Measurements from ENCODE around the gene FGD3.

The FGD3 gene

DNA sequence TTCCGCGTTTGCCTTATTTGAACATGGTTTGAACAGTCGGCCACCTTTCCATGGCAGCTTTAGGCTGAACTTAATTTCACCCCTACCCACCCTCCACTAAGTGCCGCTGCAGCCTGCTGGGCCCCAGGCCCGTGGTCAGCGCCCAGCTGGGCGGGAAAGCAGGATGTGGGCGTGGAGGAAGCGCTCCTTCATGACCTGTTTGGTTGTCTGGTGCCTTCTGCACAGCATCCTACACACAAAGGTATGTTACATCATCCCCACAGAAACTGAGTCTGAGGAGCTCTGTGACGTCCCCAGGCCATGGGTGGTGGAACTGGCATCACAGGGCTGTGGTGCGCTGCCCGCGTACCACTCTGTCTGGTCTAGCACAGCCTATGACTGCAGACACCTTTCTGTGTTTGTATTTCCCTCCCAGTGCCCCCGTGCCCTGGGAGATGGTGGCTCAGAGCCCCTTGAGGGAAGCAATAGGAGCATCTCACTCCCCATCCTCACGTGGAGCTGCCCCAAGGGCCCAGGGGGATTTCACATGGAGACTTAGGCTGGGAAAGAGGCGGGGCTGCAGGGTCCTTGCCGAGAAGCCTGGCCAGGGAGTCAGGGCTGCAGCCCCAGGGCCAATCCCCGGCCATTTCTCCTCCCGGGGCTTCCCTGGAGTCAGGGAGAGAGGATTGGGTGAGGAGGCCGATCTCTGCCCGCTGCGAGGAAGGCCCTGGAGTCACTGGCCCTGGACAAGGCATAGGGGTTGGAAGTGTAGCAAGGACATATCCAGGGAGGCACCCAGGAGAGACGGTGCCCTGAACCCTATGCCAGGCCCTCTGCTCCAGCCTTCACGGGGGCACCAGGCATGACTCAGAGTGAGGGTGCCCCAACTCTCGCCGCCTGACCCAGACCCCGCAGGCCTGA is 73.7 kb downstream of the FGD3 start:
- no peak overlapping the region for H3K27ac ChIP-seq
- TF ChIP-seq, protein P1, sequence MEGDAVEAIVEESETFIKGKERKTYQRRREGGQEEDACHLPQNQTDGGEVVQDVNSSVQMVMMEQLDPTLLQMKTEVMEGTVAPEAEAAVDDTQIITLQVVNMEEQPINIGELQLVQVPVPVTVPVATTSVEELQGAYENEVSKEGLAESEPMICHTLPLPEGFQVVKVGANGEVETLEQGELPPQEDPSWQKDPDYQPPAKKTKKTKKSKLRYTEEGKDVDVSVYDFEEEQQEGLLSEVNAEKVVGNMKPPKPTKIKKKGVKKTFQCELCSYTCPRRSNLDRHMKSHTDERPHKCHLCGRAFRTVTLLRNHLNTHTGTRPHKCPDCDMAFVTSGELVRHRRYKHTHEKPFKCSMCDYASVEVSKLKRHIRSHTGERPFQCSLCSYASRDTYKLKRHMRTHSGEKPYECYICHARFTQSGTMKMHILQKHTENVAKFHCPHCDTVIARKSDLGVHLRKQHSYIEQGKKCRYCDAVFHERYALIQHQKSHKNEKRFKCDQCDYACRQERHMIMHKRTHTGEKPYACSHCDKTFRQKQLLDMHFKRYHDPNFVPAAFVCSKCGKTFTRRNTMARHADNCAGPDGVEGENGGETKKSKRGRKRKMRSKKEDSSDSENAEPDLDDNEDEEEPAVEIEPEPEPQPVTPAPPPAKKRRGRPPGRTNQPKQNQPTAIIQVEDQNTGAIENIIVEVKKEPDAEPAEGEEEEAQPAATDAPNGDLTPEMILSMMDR (IDR thresholded peaks at IDR 0.05) = no peak
- no peak for TF ChIP-seq ZFX (IDR thresholded peaks at IDR 0.05; ENCODE audit: borderline replicate concordance)

DNA sequence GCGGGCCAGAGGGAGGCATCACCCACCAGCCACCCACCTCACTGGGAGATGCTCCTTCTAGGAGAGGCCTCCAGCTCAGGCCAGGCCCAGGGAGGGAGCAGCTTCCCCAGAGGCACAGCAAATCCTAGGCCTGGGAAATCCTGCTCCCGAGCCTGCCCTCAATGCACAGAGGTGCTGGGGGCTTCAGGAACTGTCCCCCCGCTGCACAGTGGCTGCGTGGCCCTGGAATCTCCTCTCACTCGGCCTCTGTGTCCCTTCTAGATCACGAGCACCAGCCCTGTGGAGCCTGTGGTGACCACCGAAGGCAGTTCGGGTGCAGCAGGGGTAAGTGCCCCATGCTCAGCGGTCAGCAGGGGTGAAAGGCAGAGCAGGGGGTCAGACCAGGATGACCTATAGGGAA is 74.7 kb downstream of the FGD3 start:
- TF ChIP-seq, protein P1 (IDR thresholded peaks at IDR 0.05) = no peak
- no peak for TF ChIP-seq ZFX (IDR thresholded peaks at IDR 0.05; ENCODE audit: borderline replicate concordance)
- no peak overlapping the region for H3K27ac ChIP-seq

DNA sequence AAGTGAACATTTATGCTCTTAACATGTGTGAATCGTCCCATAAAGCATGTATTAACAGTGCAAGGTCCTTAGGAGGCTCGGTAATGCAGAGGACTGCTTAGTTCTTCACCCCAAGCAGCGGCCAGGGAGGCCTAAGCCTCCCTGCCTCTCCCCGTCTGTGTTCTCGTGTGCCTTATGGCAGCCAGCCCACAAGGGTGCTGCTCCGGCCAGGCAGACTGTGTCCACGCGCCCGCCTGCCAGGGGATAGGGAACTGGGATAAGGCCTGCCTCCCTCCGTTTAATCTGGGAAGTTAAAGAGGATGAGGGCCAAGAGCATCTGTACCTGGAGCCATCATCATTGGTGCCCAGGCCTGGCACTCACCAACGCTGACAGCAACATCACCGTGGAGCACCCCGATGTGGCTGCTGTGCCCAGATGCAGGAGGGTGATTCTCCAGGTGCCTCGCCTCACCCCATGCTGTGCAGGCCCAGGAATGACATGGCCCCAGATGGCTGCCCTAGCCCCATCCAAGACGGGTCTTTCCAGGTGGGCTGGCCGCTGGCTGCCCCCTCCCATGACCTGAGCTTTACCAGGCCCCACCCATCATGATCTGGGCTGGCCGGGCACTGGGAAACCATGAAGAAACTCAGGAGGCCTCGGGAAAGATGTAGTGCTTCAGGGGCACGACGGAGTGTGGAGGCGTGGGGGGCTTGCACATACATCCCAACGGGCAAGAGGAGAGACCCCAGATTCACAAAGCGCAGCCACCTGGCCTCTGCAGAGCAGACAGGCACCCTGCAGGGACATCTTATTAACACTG is 75.6 kb downstream of the FGD3 start:
- H3K27ac ChIP-seq = no peak overlapping the region
- TF ChIP-seq ZFX (IDR thresholded peaks at IDR 0.05; ENCODE audit: borderline replicate concordance) = no peak
- TF ChIP-seq, protein P1 (IDR thresholded peaks at IDR 0.05) = no peak

DNA sequence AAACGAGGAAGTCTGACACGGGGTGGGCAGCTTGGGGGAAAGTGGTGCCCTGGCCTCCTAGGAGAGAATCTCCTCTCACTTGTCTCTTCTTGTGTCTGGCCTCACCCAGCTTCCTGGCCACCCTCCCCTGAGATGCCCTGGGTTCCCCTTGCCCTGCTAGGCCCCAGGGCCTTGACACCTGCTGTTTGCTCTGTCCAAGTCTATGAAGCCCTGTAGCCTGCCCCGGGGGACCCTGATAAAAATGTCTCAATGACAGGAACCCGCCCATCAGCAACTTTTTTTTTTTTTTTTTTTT is 76.1 kb downstream of the FGD3 start:
- H3K27ac ChIP-seq = no peak overlapping the region

DNA sequence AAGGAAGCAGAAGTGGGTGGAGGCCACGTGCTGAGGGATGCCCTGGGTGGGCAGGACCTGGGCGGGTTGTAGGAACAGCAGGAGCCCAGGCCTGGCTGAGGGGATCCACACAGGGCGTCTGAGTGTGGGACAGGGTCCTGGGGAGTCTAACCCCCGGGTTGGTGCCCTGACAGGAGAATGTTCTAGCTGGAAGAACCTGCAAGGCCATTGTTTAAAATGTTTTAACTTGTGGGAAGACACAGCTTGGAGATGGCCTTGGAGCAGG is 77.3 kb downstream of the FGD3 start:
- TF ChIP-seq, protein P1 (IDR thresholded peaks at IDR 0.05) = no peak
- TF ChIP-seq ZFX (IDR thresholded peaks at IDR 0.05; ENCODE audit: borderline replicate concordance) = no peak
- H3K27ac ChIP-seq = no peak overlapping the region

More for the DNA sequence above, 76.1 kb downstream of the FGD3 start:
- TF ChIP-seq ZFX (IDR thresholded peaks at IDR 0.05; ENCODE audit: borderline replicate concordance) = no peak
- TF ChIP-seq, protein P1 (IDR thresholded peaks at IDR 0.05) = no peak

DNA sequence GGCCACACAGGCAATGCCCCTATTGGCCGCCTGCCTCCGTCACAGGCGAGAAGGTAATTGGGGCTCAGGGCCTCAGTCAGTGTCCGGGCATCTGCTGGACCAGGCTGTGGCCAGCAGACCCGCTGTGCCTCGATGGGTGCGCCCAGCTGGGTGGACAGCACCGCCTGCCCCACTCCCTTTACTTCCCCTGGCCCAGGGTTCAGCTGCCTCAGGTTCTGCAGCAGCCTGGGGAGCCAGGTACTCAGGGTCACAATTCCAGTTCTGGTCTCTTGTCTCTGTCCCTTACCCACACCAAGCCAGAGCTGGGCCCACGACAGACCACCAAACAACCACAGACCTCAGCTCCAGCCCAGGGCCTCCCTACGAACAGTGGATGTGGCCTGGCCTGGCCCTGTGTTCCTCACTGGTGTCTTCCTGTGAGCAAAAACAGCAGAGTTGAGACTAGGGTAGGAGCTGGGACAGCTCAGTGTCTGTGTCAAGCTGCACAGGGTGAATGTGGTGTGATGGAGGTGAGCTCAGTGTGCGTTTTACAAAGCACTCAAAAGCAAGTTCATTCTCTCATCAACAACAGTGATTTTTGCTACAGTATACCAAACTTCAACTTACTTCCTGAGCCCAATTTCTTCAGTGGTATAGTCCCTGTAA is 77.8 kb downstream of the FGD3 start:
- H3K27ac ChIP-seq = no peak overlapping the region
- TF ChIP-seq, protein P1 (IDR thresholded peaks at IDR 0.05) = no peak
- no peak for TF ChIP-seq ZFX (IDR thresholded peaks at IDR 0.05; ENCODE audit: borderline replicate concordance)
